Upper lobe of left lung (tissue), 6 donors: ENCODE measurements around the gene PRND. TPM values are rescaled to one million over a fixed set of nuclear protein-coding genes. Genes with fewer than 3 reads are reported as not detected.

Experiments used
- ATAC-seq, 2 donors: fragments of 200-7000 bp; cut with Tn5 transposase; one replicate each; pipeline ENCODE4 v1.9.1; 2022; ENCODE audit warnings: mild to moderate bottlenecking in 2 of 2, moderate library complexity in 2 of 2; ENCODE audit not compliant: low FRiP score in 2 of 2
- DNase-seq, 2 donors: peaks; one replicate each; pipeline ENCODE4 v3.0.0-alpha.2; 2019 to 2020
- H3K27ac ChIP-seq, 4 donors: fragments of 200-600 bp; sonication (generic); one replicate each; pipeline ENCODE4 v1.5.1; 2016 to 2019
- H3K27me3 ChIP-seq, 4 donors: fragments of 200-600 bp; sonication (generic); one replicate each; pipeline ENCODE4 v1.5.1; 2017 to 2019
- H3K36me3 ChIP-seq, 4 donors: fragments of 200-600 bp; sonication (generic); one replicate each; pipeline ENCODE4 v1.5.1; 2016 to 2019
- H3K4me1 ChIP-seq, 4 donors: fragments of 200-600 bp; sonication (generic); one replicate each; pipeline ENCODE4 v1.5.1; 2018 to 2019
- H3K4me3 ChIP-seq, 4 donors: fragments of 200-600 bp; sonication (generic); one replicate each; pipeline ENCODE4 v1.5.1; 2017 to 2019; ENCODE audit warnings: mild to moderate bottlenecking in 2 of 4, moderate library complexity in 1 of 4
- H3K9me3 ChIP-seq, 4 donors: fragments of 200-600 bp; sonication (generic); one replicate each; pipeline ENCODE4 v1.5.1; 2018 to 2019
- CTCF ChIP-seq, 6 experiments: fragments of 450-650 bp in 4 of 6; fragments of 200-600 bp in 2 of 6; sonication (generic) in 2 of 6; IDR thresholded peaks; one replicate each; pipeline ENCODE4 v1.5.1; 2016 to 2019; ENCODE audit warnings: antibody characterized with exemption in 6 of 6
- EP300 ChIP-seq, 4 donors: sonication (generic); formaldehyde crosslinking; IDR thresholded peaks; one replicate each; pipeline ENCODE4 v1.5.1; 2017; ENCODE audit warnings: antibody characterized with exemption in 4 of 4, control low read depth in 2 of 4
- POLR2A ChIP-seq, 4 donors: fragments of 450-650 bp; IDR thresholded peaks; one replicate each; pipeline ENCODE4 v1.5.1; 2016 to 2017; ENCODE audit warnings: antibody characterized with exemption in 4 of 4, mild to moderate bottlenecking in 2 of 4
- POLR2AphosphoS5 ChIP-seq, 2 donors: sonication (generic); formaldehyde crosslinking; IDR thresholded peaks; one replicate each; pipeline ENCODE4 v1.5.1; 2017; ENCODE audit warnings: antibody characterized with exemption in 2 of 2
- WGBS, 2 donors: methylation state at CpG; one replicate each; pipeline ENCODE4 v1.1.5; 2017 to 2018; 5-methylcytosine and 5-hydroxymethylcytosine counted together
- total RNA-seq, 6 donors: library from RNA; depleted of rRNA in 4 of 6; stranded (reverse); fragments of >200 nt in 4 of 6; gene quantifications; one replicate each; pipeline versions ENCODE4 v1.1.0 to v1.2.1, GENCODE V29; 2016 to 2021
- donor health status: DM: no; HTN: no; CAD: no; lungs with moderate emphysema.
- donor health status: DM: no; HTN: yes; CAD: no; lungs with severe emphysema.

The PRND gene
- total RNA-seq, 6 donors from 2014 or later, result 0.20 TPM; not detected in 5

GRCh38 chr20:4717816-4718570 lies 3.7 kb upstream of the PRND start:
- 84 to 86% methylated on average over 12 of the region's 12 CpGs for WGBS, 2 donors
- Histone ChIP-seq H3K4me1 (peaks cover 10 to 12% (median 12%) of the 10 kb centered on the region in 4 donors), H3K36me3 (no peaks in the 10 kb centered on the region), H3K27me3 (no peaks in the 10 kb centered on the region), H3K9me3 (no peaks in the 10 kb centered on the region), H3K27ac (no peak overlapping the region), H3K4me3 (no peak overlapping the region)
- no peak for DNase-seq
- no peak for ATAC-seq
- TF ChIP-seq CTCF (IDR thresholded peaks at IDR 0.05), result no peak
- TF ChIP-seq EP300 (IDR thresholded peaks at IDR 0.05), result no peak
- no peak for TF ChIP-seq POLR2A (IDR thresholded peaks at IDR 0.05)
- no peak for TF ChIP-seq POLR2AphosphoS5 (IDR thresholded peaks at IDR 0.05)

GRCh38 chr20:4719190-4719589 lies 2.5 kb upstream of the PRND start:
- no peak overlapping the region for H3K4me3 ChIP-seq
- peak overlapping the region in 2 of 4 donors; percentile 49 to 77 for H3K27ac ChIP-seq
- no peaks in the 10 kb centered on the region for H3K27me3 ChIP-seq
- H3K4me1 ChIP-seq, result peaks cover 10 to 12% (median 12%) of the 10 kb centered on the region in 4 donors
- no peaks in the 10 kb centered on the region for H3K9me3 ChIP-seq
- ATAC-seq, result no peak
- no peaks in the 10 kb centered on the region for H3K36me3 ChIP-seq
- DNase-seq, result no peak
- 94 to 100% methylated on average over 2 of the region's 2 CpGs for WGBS, 2 donors
- TF ChIP-seq POLR2AphosphoS5 (IDR thresholded peaks at IDR 0.05) (no peak), EP300 (IDR thresholded peaks at IDR 0.05) (no peak), CTCF (IDR thresholded peaks at IDR 0.05) (no peak), POLR2A (IDR thresholded peaks at IDR 0.05) (no peak)

GRCh38 chr20:4720041-4720976 lies 1.4 kb upstream of the PRND start:
- DNase-seq, result peak in 1 of 2 donors; percentile 71
- 19 to 25% methylated on average over 16 to 18 of the region's 18 CpGs for WGBS, 2 donors

GRCh38 chr20:4720977-4721349 lies 746 bp upstream of the PRND start:
- TF ChIP-seq EP300 (IDR thresholded peaks at IDR 0.05) (no peak), POLR2A (IDR thresholded peaks at IDR 0.05) (no peak), POLR2AphosphoS5 (IDR thresholded peaks at IDR 0.05) (no peak)
- DNase-seq (no peak), ATAC-seq (peak in 1 of 2 donors; percentile 34)
- no peaks in the 10 kb centered on the region for H3K27me3 ChIP-seq
- H3K9me3 ChIP-seq, result no peaks in the 10 kb centered on the region
- no peaks in the 10 kb centered on the region for H3K36me3 ChIP-seq
- H3K4me1 ChIP-seq, result peaks cover 10 to 12% (median 12%) of the 10 kb centered on the region in 4 donors
- WGBS, 2 donors, result 44 to 49% methylated on average over 10 of the region's 10 CpGs
- no peak overlapping the region for H3K27ac ChIP-seq
- no peak overlapping the region for H3K4me3 ChIP-seq

More at GRCh38 chr20:4720041-4720976, 1.4 kb upstream of the PRND start:
- H3K27me3 ChIP-seq, result no peaks in the 10 kb centered on the region
- H3K4me1 ChIP-seq, result peaks cover 10 to 12% (median 12%) of the 10 kb centered on the region in 4 donors
- peak; percentile 70 to 92 for ATAC-seq
- H3K36me3 ChIP-seq, result no peaks in the 10 kb centered on the region
- H3K4me3 ChIP-seq, result no peak overlapping the region
- H3K27ac ChIP-seq, result peak overlapping the region; percentile 49 to 77 (median 64)
- TF ChIP-seq POLR2A (IDR thresholded peaks at IDR 0.05) (peak in 1 of 4 donors; percentile 21), EP300 (IDR thresholded peaks at IDR 0.05) (no peak), CTCF (IDR thresholded peaks at IDR 0.05) (peak; percentile 44 to 76 (median 62))
- no peaks in the 10 kb centered on the region for H3K9me3 ChIP-seq

- WGBS, 2 donors, result 84 to 88% methylated on average over 5 of the region's 5 CpGs
- ATAC-seq, result no peak
Measured at GRCh38 chr20:4722571-4722970, 862 bp downstream of the PRND start.

More at GRCh38 chr20:4722571-4722970, 862 bp downstream of the PRND start:
- H3K36me3 ChIP-seq, result no peaks in the 10 kb centered on the region
- TF ChIP-seq POLR2AphosphoS5 (IDR thresholded peaks at IDR 0.05), result no peak
- TF ChIP-seq CTCF (IDR thresholded peaks at IDR 0.05), result no peak
- no peak for TF ChIP-seq POLR2A (IDR thresholded peaks at IDR 0.05)
- no peak for TF ChIP-seq EP300 (IDR thresholded peaks at IDR 0.05)
- no peaks in the 10 kb centered on the region for H3K27me3 ChIP-seq
- DNase-seq, result no peak
- H3K9me3 ChIP-seq, result no peaks in the 10 kb centered on the region
- H3K27ac ChIP-seq, result no peak overlapping the region
- no peak overlapping the region for H3K4me3 ChIP-seq
- H3K4me1 ChIP-seq, result peaks cover 12 to 21% (median 18%) of the 10 kb centered on the region in 4 donors
